PC-9 (cell line): ENCODE measurements around the gene LRRC26. TPM values are rescaled to one million over a fixed set of nuclear protein-coding genes. Genes with fewer than 3 reads are reported as not detected.

Experiments used
- BruUV-seq: library from RNA; stranded (reverse); fragments of 400-500 nt; replicated peaks from 2 replicates; lab custom pipeline; 2021; lab: Mats Ljungman, UMichigan
- CTCF ChIA-PET: fragments of 300-600 bp; sonication (Branson Sonifier 250); formaldehyde crosslinking; loops from one replicate; lab custom pipeline; 2022; ENCODE audit warnings: antibody characterized with exemption; lab: Charles Lee
- POLR2A ChIA-PET: fragments of 300-600 bp; sonication (Branson Sonifier 250); formaldehyde crosslinking; loops from one replicate; lab custom pipeline; 2022; ENCODE audit warnings: antibody characterized with exemption; ENCODE audit not compliant: unreplicated experiment; lab: Charles Lee
- DNase-seq, 2 experiments: peaks; one replicate each; pipeline versions ENCODE4 v3.0.0 to v3.0.0-alpha.2; 2015 to 2022; ENCODE audit warnings: mixed read lengths in 1 of 2
- H2AFZ ChIP-seq: fragments of 200-600 bp; sonication (generic); 2 replicates; pipeline ENCODE4 v1.8.1; 2017; ENCODE audit warnings: antibody characterized with exemption
- H3F3A ChIP-seq: fragments of 200-600 bp; sonication (generic); 2 replicates; pipeline ENCODE4 v1.8.1; 2017; ENCODE audit warnings: antibody characterized with exemption, mild to moderate bottlenecking, low read depth; ENCODE audit not compliant: insufficient read depth
- H3K27ac ChIP-seq: fragments of 200-600 bp; sonication (generic); 2 replicates; pipeline ENCODE4 v1.6.1; 2016; ENCODE audit warnings: mixed run types
- H3K27me3 ChIP-seq: fragments of 200-600 bp; sonication (generic); 2 replicates; pipeline ENCODE4 v1.6.1; 2016; ENCODE audit warnings: low read depth, mixed run types; ENCODE audit not compliant: insufficient read depth
- H3K36me3 ChIP-seq: fragments of 200-600 bp; sonication (generic); 2 replicates; pipeline ENCODE4 v1.6.1; 2016; ENCODE audit warnings: low read depth, mixed run types
- H3K4me1 ChIP-seq: fragments of 200-600 bp; sonication (generic); replicated peaks from 2 replicates; pipeline ENCODE4 v1.6.1; 2016; ENCODE audit warnings: mixed run types; ENCODE audit not compliant: insufficient read depth
- H3K4me2 ChIP-seq: fragments of 200-600 bp; sonication (generic); 2 replicates; pipeline ENCODE4 v1.6.1; 2017; ENCODE audit warnings: mixed run types
- H3K4me3 ChIP-seq: fragments of 200-600 bp; sonication (generic); 2 replicates; pipeline ENCODE4 v1.6.1; 2016; ENCODE audit warnings: mixed run types
- H3K79me2 ChIP-seq: fragments of 200-600 bp; sonication (generic); 2 replicates; pipeline ENCODE4 v1.6.1; 2017; ENCODE audit warnings: low read depth, mixed run types
- H3K9me2 ChIP-seq: fragments of 200-600 bp; sonication (generic); 2 replicates; pipeline ENCODE4 v1.8.1; 2017; ENCODE audit warnings: mild to moderate bottlenecking; ENCODE audit not compliant: insufficient read depth
- H3K9me3 ChIP-seq: fragments of 200-600 bp; sonication (generic); 2 replicates; pipeline ENCODE4 v1.8.1; 2016; ENCODE audit warnings: low read depth; ENCODE audit not compliant: insufficient read depth
- H4K20me1 ChIP-seq: fragments of 200-600 bp; sonication (generic); 2 replicates; pipeline ENCODE4 v1.8.1; 2017; ENCODE audit not compliant: insufficient read depth
- CTCF ChIP-seq: fragments of 200-600 bp; sonication (generic); conservative IDR thresholded peaks from 2 replicates; pipeline ENCODE4 v1.6.1; 2017; ENCODE audit warnings: mixed run types, antibody characterized with exemption, mild to moderate bottlenecking, moderate library complexity
- EZH2 ChIP-seq: fragments of 200-600 bp; sonication (generic); IDR thresholded peaks from 2 replicates; pipeline ENCODE4 v1.8.0; 2017; ENCODE audit warnings: antibody characterized with exemption, low read depth
- intact Hi-C: fragments of 100-400 bp; cut with micrococcal nuclease; formaldehyde crosslinking; loops from one replicate; pipeline ENCODE4 v1.10.0; 2022; ENCODE audit not compliant: unreplicated experiment
- total RNA-seq: library from RNA; stranded (reverse); gene quantifications from 2 replicates; pipeline ENCODE4 v1.2.3, GENCODE V29; 2021

Gene LRRC26
- total RNA-seq, 1 experiment from 2014 or later, result 2.3 TPM

DNA sequence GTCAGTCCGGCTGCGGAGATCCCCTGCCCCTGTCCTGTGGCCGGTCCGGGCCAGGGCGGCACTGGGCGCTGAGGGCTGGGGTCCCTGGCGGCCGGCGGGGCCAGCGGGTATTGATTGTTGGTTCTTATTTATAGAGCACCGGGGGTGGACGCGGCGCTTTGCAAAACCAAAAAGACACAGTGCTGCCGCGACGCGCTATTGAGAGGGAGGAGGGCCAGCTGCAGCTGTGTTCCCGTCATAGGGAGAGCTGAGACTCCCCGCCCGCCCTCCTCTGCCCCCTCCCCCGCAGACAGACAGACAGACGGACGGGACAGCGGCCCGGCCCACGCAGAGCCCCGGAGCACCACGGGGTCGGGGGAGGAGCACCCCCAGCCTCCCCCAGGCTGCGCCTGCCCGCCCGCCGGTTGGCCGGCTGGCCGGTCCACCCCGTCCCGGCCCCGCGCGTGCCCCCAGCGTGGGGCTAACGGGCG lies 2.5 kb downstream of the LRRC26 start:
- intact Hi-C loops, result loop anchor here (5.0 kb wide), 1 partner anchor 40 kb away; no protein-coding TSS in a partner anchor
- Histone ChIP-seq H3K79me2 (no peaks in the 10 kb centered on the region), H3K36me3 (no peaks in the 10 kb centered on the region), H3K4me2 (peak overlapping the region; percentile 99; the same call in 1 of the 2 replicates), H3K9me3 (no peaks in the 10 kb centered on the region), H3F3A (0 out of 2 replicates have a peak, but pooled peaks cover 5% of the 10 kb centered on the region), H4K20me1 (no peaks in the 10 kb centered on the region), H3K27me3 (no peaks in the 10 kb centered on the region), H3K4me3 (no peak overlapping the region), H3K4me1 (no peaks in the 10 kb centered on the region), H2AFZ (no peak overlapping the region), H3K9me2 (no peaks in the 10 kb centered on the region), H3K27ac (no peak overlapping the region)
- DNase-seq, result no peak
- CTCF ChIA-PET, result no interaction called here
- TF ChIP-seq CTCF (no peak), EZH2 (no peak)
- POLR2A ChIA-PET, result no interaction called here
- no TSS peak for BruUV-seq

DNA sequence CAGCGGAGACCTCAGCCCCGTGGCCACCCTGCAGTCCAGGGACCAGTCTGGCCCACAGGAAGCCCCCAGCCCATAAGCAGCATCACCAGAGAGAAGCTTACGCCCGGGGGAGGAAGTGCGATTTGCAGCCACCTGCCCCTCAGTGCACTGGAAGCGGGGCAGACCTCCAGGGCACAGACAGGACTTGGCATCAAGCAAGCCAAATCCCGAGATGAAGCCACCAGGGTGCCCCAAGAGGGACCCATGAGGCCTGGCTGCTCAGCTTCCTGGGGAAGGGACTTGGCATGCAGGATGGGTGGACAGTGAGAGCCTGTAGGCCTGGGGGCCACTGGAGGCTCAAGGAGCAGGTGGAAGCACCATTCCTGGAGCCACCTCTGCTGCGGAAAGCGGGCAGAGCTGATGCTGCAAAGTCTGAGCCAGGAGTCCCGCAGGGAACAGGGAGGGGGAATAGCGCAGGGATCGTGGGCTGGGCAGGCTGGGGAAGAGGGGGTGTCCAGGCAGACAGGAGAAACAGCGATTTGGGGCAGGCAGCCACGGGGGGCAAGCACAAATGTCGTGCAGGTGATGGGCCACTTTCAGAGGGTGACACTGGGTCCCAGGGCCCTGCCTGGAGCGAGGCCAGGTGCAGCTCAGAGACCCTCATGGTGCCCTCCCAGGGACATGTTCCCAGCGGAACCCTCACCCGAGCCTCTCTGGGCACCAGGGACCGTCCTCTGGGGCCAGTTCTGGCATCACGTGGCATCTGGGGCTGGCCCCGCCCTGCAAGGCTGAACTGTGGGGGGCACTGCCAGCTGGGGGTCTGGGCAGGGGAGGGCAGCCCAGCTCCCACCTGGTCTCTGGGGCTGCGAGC lies 3.2 kb downstream of the LRRC26 start:
- ChIA-PET CTCF (interaction anchor here (0.5 kb wide), 1 partner anchor 39 kb away, joined by 14 read pairs; no protein-coding TSS in a partner anchor), POLR2A (no interaction called here)
- no peaks in the 10 kb centered on the region for H4K20me1 ChIP-seq
- H3K4me2 ChIP-seq, result no peak overlapping the region
- H3F3A ChIP-seq, result 0 out of 2 replicates have a peak, but pooled peaks cover 5% of the 10 kb centered on the region
- no peaks in the 10 kb centered on the region for H3K36me3 ChIP-seq
- DNase-seq, result no peak
- intact Hi-C loops, result loop anchor here (5.0 kb wide), 1 partner anchor 39 kb away; no protein-coding TSS in a partner anchor
- H3K79me2 ChIP-seq, result no peaks in the 10 kb centered on the region
- H3K4me1 ChIP-seq, result no peaks in the 10 kb centered on the region
- no peak overlapping the region for H3K27ac ChIP-seq
- no peaks in the 10 kb centered on the region for H3K9me3 ChIP-seq
- no peak overlapping the region for H2AFZ ChIP-seq
- TF ChIP-seq CTCF, result no peak
- TF ChIP-seq EZH2, result no peak
- no peaks in the 10 kb centered on the region for H3K27me3 ChIP-seq
- BruUV-seq, result no TSS peak
- H3K9me2 ChIP-seq, result no peaks in the 10 kb centered on the region
- H3K4me3 ChIP-seq, result no peak overlapping the region

DNA sequence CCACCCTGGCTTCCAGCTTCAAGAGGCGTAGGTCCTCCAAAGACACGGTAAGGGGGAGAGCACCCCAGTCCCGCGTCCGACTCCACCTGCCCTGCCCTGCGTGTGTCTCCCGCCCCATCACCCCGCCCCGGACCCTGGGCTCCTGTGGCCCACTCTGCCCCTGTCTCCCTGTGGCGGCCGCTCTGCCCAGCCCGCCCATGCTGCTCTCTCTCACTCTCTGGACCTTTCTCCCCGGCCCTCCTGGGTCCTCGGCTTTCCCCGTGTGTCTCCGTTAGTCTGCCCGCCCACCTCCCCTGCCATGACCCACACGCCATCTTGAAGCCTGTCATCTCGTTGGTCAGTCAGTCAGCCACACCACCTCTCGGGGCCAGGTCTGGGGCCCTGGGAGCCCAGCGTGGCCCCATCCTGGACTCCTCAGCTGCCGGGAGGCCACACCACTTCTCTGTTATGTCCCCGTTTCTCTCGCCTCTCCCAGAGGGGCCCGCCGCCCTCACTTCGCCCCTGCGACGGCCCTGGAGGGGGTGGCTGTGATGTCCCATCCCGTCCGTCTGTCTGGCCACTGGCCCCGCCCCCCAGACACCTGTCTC lies 4.5 kb downstream of the LRRC26 start:
- ChIA-PET POLR2A (no interaction called here), CTCF (no interaction called here)
- Histone ChIP-seq H2AFZ (no peak overlapping the region), H3K4me2 (no peak overlapping the region), H4K20me1 (no peaks in the 10 kb centered on the region), H3K79me2 (no peaks in the 10 kb centered on the region), H3K36me3 (no peaks in the 10 kb centered on the region), H3K4me3 (no peak overlapping the region), H3K27ac (no peak overlapping the region), H3K4me1 (no peaks in the 10 kb centered on the region), H3K27me3 (no peaks in the 10 kb centered on the region), H3K9me3 (no peaks in the 10 kb centered on the region), H3K9me2 (no peaks in the 10 kb centered on the region), H3F3A (0 out of 2 replicates have a peak, but pooled peaks cover 5% of the 10 kb centered on the region)
- no peak for DNase-seq
- intact Hi-C loops, result loop anchor here (5.0 kb wide), 1 partner anchor 38 kb away; no protein-coding TSS in a partner anchor
- TF ChIP-seq CTCF, result no peak
- no TSS peak for BruUV-seq
